ENCODE results near the gene FAM174A.

Gene FAM174A

GRCh38 chr5:100539519-100539918 lies 4.3 kb downstream of the FAM174A start:
- Mint-ChIP-seq H3K27ac (no peak overlapping the region), H3K9me3 (peaks cover 2% of the 10 kb centered on the region), H3K36me3 (ENCODE audit: low read depth) (peaks cover 8% of the 10 kb centered on the region), H3K4me3 (no peak overlapping the region), H3K4me1 (peaks cover 24% of the 10 kb centered on the region), H3K27me3 (ENCODE audit: low read depth) (no peaks in the 10 kb centered on the region)
- TF ChIP-seq CTCF (IDR thresholded peaks at IDR 0.05; ENCODE audit: unreplicated experiment in 3 of 3): no peak

DNA sequence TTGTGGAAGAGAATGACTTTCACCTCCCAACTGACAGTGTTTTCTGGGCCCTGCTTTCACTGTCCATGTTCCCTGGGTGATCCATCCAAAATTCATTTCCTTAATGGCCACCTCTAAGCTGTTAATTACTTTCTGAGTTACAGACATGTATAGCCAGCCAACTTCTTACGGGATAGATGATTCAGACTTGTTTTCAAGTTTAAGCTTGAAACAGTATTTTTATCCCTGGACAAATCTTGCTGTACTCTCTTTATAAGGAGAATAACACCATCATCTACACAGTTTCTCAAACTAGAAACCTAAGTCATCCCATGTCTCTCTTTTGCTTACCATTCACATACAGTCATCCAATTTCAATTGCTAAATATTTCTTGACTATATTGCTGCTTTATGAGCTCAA lies 6.9 kb downstream of the FAM174A start:
- Mint-ChIP-seq H3K4me3 (no peak overlapping the region), H3K36me3 (ENCODE audit: low read depth) (peaks cover 4% of the 10 kb centered on the region), H3K27me3 (ENCODE audit: low read depth) (no peaks in the 10 kb centered on the region), H3K9me3 (no peaks in the 10 kb centered on the region), H3K4me1 (peaks cover 5% of the 10 kb centered on the region), H3K27ac (no peak overlapping the region)
- no peak for TF ChIP-seq CTCF (IDR thresholded peaks at IDR 0.05; ENCODE audit: unreplicated experiment in 3 of 3)

GRCh38 chr5:100546001-100546400 lies 10.8 kb downstream of the FAM174A start:
- H3K27ac Mint-ChIP-seq: no peak overlapping the region
- H3K36me3 Mint-ChIP-seq (ENCODE audit: low read depth): peaks cover 4% of the 10 kb centered on the region
- no peak for TF ChIP-seq CTCF (IDR thresholded peaks at IDR 0.05; ENCODE audit: unreplicated experiment in 3 of 3)
- peaks cover 5% of the 10 kb centered on the region for H3K4me1 Mint-ChIP-seq
- no peaks in the 10 kb centered on the region for H3K9me3 Mint-ChIP-seq
- H3K27me3 Mint-ChIP-seq (ENCODE audit: low read depth): no peaks in the 10 kb centered on the region
- no peak overlapping the region for H3K4me3 Mint-ChIP-seq

- TF ChIP-seq CTCF (IDR thresholded peaks at IDR 0.05; ENCODE audit: unreplicated experiment in 3 of 3): no peak
- Mint-ChIP-seq H3K4me1 (peaks cover 5% of the 10 kb centered on the region), H3K27me3 (ENCODE audit: low read depth) (no peaks in the 10 kb centered on the region), H3K4me3 (no peak overlapping the region), H3K9me3 (peaks cover 5% of the 10 kb centered on the region), H3K27ac (no peak overlapping the region), H3K36me3 (ENCODE audit: low read depth) (peaks cover 6% of the 10 kb centered on the region)
These were observed 15.4 kb downstream of the FAM174A start for GRCh38 chr5:100550531-100551051.

DNA sequence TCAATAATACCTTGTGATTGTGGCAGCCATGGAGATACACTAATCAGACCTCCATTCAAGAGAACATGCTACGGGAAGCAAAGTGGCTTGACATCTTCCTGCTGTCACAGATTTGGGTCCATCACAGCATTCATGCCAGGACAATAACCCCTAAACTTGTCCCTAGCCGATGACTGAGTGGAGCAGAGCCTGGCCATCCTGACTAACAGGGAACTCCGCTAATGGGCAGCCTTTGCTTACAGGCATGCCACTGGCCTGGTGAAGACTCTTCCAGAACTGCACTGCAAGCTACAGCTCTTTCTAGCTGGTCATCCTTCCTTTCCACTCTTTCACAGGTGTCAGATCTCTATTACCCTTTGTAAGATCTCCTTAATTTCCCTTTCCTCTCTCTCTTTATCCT lies 16.0 kb downstream of the FAM174A start:
- peaks cover 8% of the 10 kb centered on the region for H3K9me3 Mint-ChIP-seq
- peaks cover 5% of the 10 kb centered on the region for H3K4me1 Mint-ChIP-seq
- H3K4me3 Mint-ChIP-seq: no peak overlapping the region

More for the DNA sequence above, 16.0 kb downstream of the FAM174A start:
- Mint-ChIP-seq H3K27me3 (ENCODE audit: low read depth) (no peaks in the 10 kb centered on the region), H3K36me3 (ENCODE audit: low read depth) (peaks cover 9% of the 10 kb centered on the region), H3K27ac (no peak overlapping the region)
- TF ChIP-seq CTCF (IDR thresholded peaks at IDR 0.05; ENCODE audit: unreplicated experiment in 3 of 3): no peak

Data from nephron (organoid).